IPS-18c (cell line): ENCODE measurements around the gene ZNF341.
"Not testable (repeated sequence)": the region's sequence is repeated elsewhere in the genome, so short reads cannot be mapped to it uniquely, and the experiment has no call there.

ENCODE experiments used
- H3K4me3 ChIP-seq: 2 replicates; pipeline ENCODE4 v1.7.0; 2013; ENCODE audit warnings: low read depth, mild to moderate bottlenecking, low read length, moderate library complexity; ENCODE audit not compliant: insufficient read depth
- H3K9me3 ChIP-seq: one replicate; pipeline ENCODE4 v1.6.1; 2013; ENCODE audit warnings: mild to moderate bottlenecking, low read length, moderate library complexity; ENCODE audit not compliant: control insufficient read depth, insufficient read depth

Gene ZNF341

GRCh38 chr20:33698966-33699365 is 32.8 kb upstream of the ZNF341 start:
- not testable (repeated sequence) for H3K4me3 ChIP-seq, H3K9me3 ChIP-seq

- H3K9me3 ChIP-seq, H3K4me3 ChIP-seq: not testable (repeated sequence)
Measured at GRCh38 chr20:33700696-33701441, 30.9 kb upstream of the ZNF341 start.

GRCh38 chr20:33701629-33702450 is 30.0 kb upstream of the ZNF341 start:
- peaks cover 7% of the 10 kb centered on the region for H3K9me3 ChIP-seq
- no peak overlapping the region for H3K4me3 ChIP-seq

GRCh38 chr20:33702861-33703260 is 28.9 kb upstream of the ZNF341 start:
- no peak overlapping the region for H3K4me3 ChIP-seq
- peaks cover 5% of the 10 kb centered on the region for H3K9me3 ChIP-seq

- no peaks in the 10 kb centered on the region for H3K9me3 ChIP-seq
- no peak overlapping the region for H3K4me3 ChIP-seq
Measured at GRCh38 chr20:33703498-33704137, 28.2 kb upstream of the ZNF341 start.

- Histone ChIP-seq H3K9me3 (no peaks in the 10 kb centered on the region), H3K4me3 (no peak overlapping the region)
Measured at GRCh38 chr20:33704197-33704924, 27.4 kb upstream of the ZNF341 start.

- Histone ChIP-seq H3K9me3 (no peaks in the 10 kb centered on the region), H3K4me3 (no peak overlapping the region)
Measured at GRCh38 chr20:33707668-33708067, 24.1 kb upstream of the ZNF341 start.

- no peak overlapping the region for H3K4me3 ChIP-seq
Measured at GRCh38 chr20:33709398-33709797, 22.4 kb upstream of the ZNF341 start.

GRCh38 chr20:33709905-33710541 is 21.8 kb upstream of the ZNF341 start:
- H3K4me3 ChIP-seq, result no peak overlapping the region
- H3K9me3 ChIP-seq, result no peaks in the 10 kb centered on the region

More at GRCh38 chr20:33709398-33709797, 22.4 kb upstream of the ZNF341 start:
- no peaks in the 10 kb centered on the region for H3K9me3 ChIP-seq

- H3K9me3 ChIP-seq, result no peaks in the 10 kb centered on the region
- no peak overlapping the region for H3K4me3 ChIP-seq
Measured at GRCh38 chr20:33710681-33711445, 20.9 kb upstream of the ZNF341 start.

- H3K9me3 ChIP-seq, result no peaks in the 10 kb centered on the region
- no peak overlapping the region for H3K4me3 ChIP-seq
Measured at GRCh38 chr20:33711446-33711738, 20.4 kb upstream of the ZNF341 start.

- Histone ChIP-seq H3K4me3 (no peak overlapping the region), H3K9me3 (no peaks in the 10 kb centered on the region)
Measured at GRCh38 chr20:33713865-33714367, 17.9 kb upstream of the ZNF341 start.

- H3K4me3 ChIP-seq, result no peak overlapping the region
- peaks cover 3% of the 10 kb centered on the region for H3K9me3 ChIP-seq
Measured at GRCh38 chr20:33716498-33716897, 15.3 kb upstream of the ZNF341 start.

GRCh38 chr20:33719277-33719988 is 12.4 kb upstream of the ZNF341 start:
- Histone ChIP-seq H3K4me3 (peak overlapping the region; percentile 55), H3K9me3 (peaks cover 3% of the 10 kb centered on the region)

GRCh38 chr20:33719989-33720709 is 11.6 kb upstream of the ZNF341 start, which contains the start of gene PXMP4:
Gene PXMP4 (minus strand): TSS chr20:33720310. CDS start chr20:33720207, 103 bp downstream.
- H3K9me3 ChIP-seq, result peaks cover 3% of the 10 kb centered on the region
- H3K4me3 ChIP-seq, result peak within 1 kb of the TSS; percentile 55
